Neutrophil (primary cell): Measurements from ENCODE around the gene SV2B.
A peak's percentile ranks its signal among the peaks of the same experiment; 100 is the strongest.

Experiments used
- H3K27ac ChIP-seq: fragments of 200-600 bp; sonication (generic); 2 replicates; pipeline ENCODE4 v1.5.1; 2016; ENCODE audit warnings: mild to moderate bottlenecking, moderate library complexity
- H3K27me3 ChIP-seq: fragments of 200-600 bp; sonication (generic); 2 replicates; pipeline ENCODE4 v1.6.0; 2016; ENCODE audit warnings: mild to moderate bottlenecking
- H3K36me3 ChIP-seq: fragments of 200-600 bp; sonication (generic); 2 replicates; pipeline ENCODE4 v1.5.1; 2017
- H3K4me1 ChIP-seq, 2 experiments: fragments of 200-600 bp in 1 of 2; sonication (generic) in 1 of 2; 1 replicate in 1 of 2; 2 replicates in 1 of 2; pipeline versions ENCODE4 v1.5.1 to v1.6.1; 2013 to 2016; ENCODE audit warnings: low read depth in 1 of 2, low read length in 1 of 2, mild to moderate bottlenecking in 1 of 2, moderate library complexity in 1 of 2; ENCODE audit not compliant: control insufficient read depth in 1 of 2, insufficient read depth in 1 of 2
- H3K4me3 ChIP-seq, 2 experiments: fragments of 200-600 bp in 1 of 2; sonication (generic) in 1 of 2; 1 replicate in 1 of 2; 2 replicates in 1 of 2; pipeline ENCODE4 v1.5.1; 2013 to 2016; ENCODE audit warnings: low read depth in 1 of 2, low read length in 1 of 2, mild to moderate bottlenecking in 1 of 2, moderate library complexity in 1 of 2
- H3K9me3 ChIP-seq: fragments of 200-600 bp; sonication (generic); 2 replicates; pipeline ENCODE4 v1.5.1; 2016
- TF ChIP-seq, protein P1 (sequence below): fragments of 200-600 bp; sonication (generic); IDR thresholded peaks from 2 replicates; pipeline ENCODE4 v1.5.1; 2016; ENCODE audit warnings: antibody characterized with exemption

The SV2B gene

DNA sequence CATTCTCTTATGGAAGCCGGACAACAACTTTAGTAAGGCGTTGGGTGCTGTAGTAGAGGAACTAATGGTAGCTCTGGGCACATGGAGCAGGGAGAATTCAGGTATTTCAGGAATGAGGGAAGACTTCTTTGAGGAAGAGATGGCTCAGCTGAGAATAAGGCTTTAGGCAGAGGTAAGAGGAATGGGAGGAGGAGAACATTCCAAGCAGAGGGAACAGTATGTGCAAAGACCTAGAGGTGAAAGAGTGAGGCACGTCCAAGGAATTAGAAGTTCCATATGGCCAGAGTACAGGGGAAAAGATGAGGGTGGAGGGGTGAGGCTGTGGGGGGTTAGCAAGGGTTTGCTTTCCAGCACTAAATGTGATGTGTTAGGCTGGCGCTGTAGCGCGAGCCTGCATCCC, 1.6 kb upstream of the SV2B start:
- H3K4me1 ChIP-seq = peaks cover 4 to 14% of the 10 kb centered on the region in 2 experiments
- no peak overlapping the region for H3K27ac ChIP-seq
- H3K36me3 ChIP-seq = no peaks in the 10 kb centered on the region
- H3K4me3 ChIP-seq = no peak overlapping the region
- H3K9me3 ChIP-seq = no peaks in the 10 kb centered on the region
- TF ChIP-seq, protein P1, sequence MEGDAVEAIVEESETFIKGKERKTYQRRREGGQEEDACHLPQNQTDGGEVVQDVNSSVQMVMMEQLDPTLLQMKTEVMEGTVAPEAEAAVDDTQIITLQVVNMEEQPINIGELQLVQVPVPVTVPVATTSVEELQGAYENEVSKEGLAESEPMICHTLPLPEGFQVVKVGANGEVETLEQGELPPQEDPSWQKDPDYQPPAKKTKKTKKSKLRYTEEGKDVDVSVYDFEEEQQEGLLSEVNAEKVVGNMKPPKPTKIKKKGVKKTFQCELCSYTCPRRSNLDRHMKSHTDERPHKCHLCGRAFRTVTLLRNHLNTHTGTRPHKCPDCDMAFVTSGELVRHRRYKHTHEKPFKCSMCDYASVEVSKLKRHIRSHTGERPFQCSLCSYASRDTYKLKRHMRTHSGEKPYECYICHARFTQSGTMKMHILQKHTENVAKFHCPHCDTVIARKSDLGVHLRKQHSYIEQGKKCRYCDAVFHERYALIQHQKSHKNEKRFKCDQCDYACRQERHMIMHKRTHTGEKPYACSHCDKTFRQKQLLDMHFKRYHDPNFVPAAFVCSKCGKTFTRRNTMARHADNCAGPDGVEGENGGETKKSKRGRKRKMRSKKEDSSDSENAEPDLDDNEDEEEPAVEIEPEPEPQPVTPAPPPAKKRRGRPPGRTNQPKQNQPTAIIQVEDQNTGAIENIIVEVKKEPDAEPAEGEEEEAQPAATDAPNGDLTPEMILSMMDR = no peak
- peaks cover 91% of the 10 kb centered on the region for H3K27me3 ChIP-seq

DNA sequence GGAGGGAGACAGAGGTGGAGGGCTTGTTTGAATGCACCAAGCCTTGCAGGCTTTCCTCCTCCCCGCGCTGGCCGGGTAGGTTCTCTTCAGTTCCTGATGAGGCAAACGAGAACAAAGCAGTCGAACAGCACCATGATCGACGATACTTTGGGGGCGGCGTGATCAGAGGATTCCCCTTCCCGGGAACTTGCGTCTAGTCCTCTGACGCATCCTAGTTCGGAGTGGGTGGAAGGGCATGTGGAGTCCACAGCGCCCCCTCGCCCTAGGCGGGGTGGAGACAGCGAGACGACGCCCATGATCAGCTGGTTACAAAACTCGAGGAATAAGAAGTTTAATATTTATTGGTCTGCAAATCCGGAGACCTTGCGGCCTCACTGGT, 452 bp upstream of the SV2B start:
- TF ChIP-seq, protein P1 = no peak
- Histone ChIP-seq H3K4me1 (peaks cover 4 to 14% of the 10 kb centered on the region in 2 experiments), H3K4me3 (no peak overlapping the region), H3K9me3 (no peaks in the 10 kb centered on the region), H3K27ac (no peak overlapping the region), H3K36me3 (no peaks in the 10 kb centered on the region), H3K27me3 (peaks cover 100% of the 10 kb centered on the region)

DNA sequence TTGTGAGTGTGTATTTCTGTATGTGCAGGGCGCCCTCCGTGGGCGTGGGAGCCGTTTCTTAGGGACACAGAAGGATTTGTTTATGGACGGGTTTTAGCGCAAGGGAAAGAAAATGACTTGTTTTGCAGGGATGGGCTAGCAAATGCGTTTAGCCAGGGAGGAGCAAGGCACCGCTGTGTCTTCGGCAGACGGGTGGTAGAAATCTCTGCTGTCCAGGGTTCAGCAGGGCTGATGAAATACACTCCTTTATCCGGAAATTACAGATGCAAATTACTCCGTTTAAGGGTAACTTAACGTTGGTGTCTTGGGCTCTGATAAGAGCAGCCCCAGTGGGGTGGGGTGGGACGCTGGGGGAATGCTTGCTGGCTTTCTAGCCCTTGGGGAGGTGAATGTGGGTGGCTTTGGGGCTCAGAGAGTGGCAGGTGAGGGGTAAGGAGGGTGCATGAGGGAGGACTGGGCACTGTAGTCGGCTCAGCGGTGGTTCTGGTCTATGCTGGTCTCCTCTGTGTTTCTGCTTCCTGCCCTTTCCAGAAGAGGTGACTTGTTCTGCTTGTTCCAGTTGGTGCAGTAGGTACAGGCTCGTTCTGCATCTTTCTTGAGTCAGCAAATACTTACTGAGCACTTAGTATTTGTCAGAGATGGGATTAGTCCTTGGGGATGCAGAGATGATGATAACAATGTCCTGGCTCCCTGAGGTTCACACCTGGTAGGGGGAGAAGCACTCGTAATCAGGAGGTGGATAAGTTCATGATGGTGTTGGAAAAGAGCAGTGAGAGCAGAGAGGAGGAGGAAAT, 954 bp downstream of the SV2B start:
- TF ChIP-seq, protein P1 = no peak
- H3K27me3 ChIP-seq = peaks cover 100% of the 10 kb centered on the region
- H3K9me3 ChIP-seq = no peaks in the 10 kb centered on the region
- no peaks in the 10 kb centered on the region for H3K36me3 ChIP-seq
- peak overlapping the region in 1 of 2 experiments; percentile 1 for H3K4me3 ChIP-seq
- no peak overlapping the region for H3K27ac ChIP-seq
- peaks cover 4 to 14% of the 10 kb centered on the region in 2 experiments for H3K4me1 ChIP-seq

DNA sequence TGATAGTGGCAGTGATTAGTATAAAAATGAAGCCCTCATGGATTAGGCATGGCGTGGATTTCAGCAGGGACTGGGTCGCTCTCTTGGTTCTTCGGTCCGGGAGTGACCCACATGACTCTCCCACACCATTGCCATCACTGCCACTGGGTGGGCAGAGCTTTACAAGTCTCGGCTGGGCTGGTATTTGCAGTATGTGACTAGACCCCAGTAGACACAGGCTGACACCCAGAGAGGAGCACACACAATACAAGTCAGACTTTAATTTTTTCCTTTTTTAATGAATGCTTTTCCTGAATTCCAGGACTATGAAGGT, 1.5 kb downstream of the SV2B start:
- no peak overlapping the region for H3K4me3 ChIP-seq
- peaks cover 100% of the 10 kb centered on the region for H3K27me3 ChIP-seq
- H3K4me1 ChIP-seq = peaks cover 4 to 14% of the 10 kb centered on the region in 2 experiments
- no peak overlapping the region for H3K27ac ChIP-seq
- H3K9me3 ChIP-seq = no peaks in the 10 kb centered on the region
- H3K36me3 ChIP-seq = no peaks in the 10 kb centered on the region
- TF ChIP-seq, protein P1 = no peak

DNA sequence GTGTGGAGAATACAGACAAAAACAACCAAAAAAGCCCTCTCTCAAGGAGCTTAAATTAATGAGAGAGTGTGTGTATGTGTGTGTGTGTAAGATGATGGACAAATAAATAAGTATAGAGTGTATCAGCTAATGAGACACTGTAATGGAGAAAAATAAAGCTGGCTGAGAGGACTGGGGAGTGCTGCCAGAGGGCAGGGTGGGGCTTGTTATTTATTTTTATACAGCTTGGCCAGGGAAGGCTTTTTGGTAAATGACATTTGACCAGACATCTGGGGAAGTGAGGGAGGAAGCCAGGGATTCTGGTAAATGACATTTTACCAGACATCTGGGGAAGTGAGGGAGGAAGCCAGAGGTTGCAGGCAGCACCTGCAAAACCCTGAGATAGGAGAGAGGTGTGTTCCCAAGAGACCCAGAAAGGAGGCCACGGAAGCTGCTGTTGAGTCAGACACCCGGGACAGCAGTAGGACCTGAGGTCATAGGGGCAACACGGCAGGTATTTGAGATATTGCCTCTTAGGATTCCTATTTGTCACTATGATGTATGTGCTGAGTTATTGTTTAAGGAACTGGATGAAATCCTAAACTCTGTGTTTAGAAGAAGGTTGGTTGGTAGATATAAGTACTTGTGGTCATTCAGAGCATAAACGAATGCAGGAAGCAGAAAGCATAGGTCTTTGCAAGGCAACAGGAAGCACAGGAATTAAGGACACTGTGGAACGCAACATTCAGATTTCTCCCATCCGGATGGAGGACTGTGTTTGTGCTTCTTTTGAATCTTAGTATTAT, 2.7 kb downstream of the SV2B start:
- peaks cover 4 to 14% of the 10 kb centered on the region in 2 experiments for H3K4me1 ChIP-seq
- no peak overlapping the region for H3K27ac ChIP-seq
- no peak overlapping the region for H3K4me3 ChIP-seq
- peaks cover 98% of the 10 kb centered on the region for H3K27me3 ChIP-seq
- TF ChIP-seq, protein P1 = no peak
- H3K9me3 ChIP-seq = no peaks in the 10 kb centered on the region
- no peaks in the 10 kb centered on the region for H3K36me3 ChIP-seq
